AG04450 (cell line): Measurements from ENCODE around the gene CACNA1C. TPM values are rescaled to one million over a fixed set of nuclear protein-coding genes. Genes with fewer than 3 reads are reported as not detected.

ENCODE experiments used
- CTCF ChIA-PET: fragments of 300-600, 350-600 bp; formaldehyde crosslinking; extraction: SDS; loops from one replicate; lab custom pipeline; 2022; ENCODE audit warnings: antibody characterized with exemption, inconsistent platforms; lab: Charles Lee
- POLR2A ChIA-PET: fragments of 350-600 bp; formaldehyde crosslinking; extraction: SDS; loops from one replicate; lab custom pipeline; 2021; ENCODE audit warnings: antibody characterized with exemption, inconsistent platforms; lab: Yijun Ruan, JAX
- DNase-seq: peaks from one replicate; pipeline ENCODE4 v3.0.0-alpha.2; 2011; ENCODE audit warnings: low read depth, low spot score
- H3K27ac ChIP-seq: one replicate; pipeline ENCODE4 v1.5.1; 2012; ENCODE audit warnings: low read depth, low read length, control low read depth
- H3K27me3 ChIP-seq: one replicate; pipeline ENCODE4 v1.6.0; 2012; ENCODE audit warnings: low read length; ENCODE audit not compliant: control insufficient read depth, insufficient read depth
- H3K4me3 ChIP-seq: 2 replicates; pipeline ENCODE4 v1.5.1; 2011; ENCODE audit warnings: mild to moderate bottlenecking, low read depth, low read length, control low read depth
- H3K9me3 ChIP-seq: 2 replicates; pipeline ENCODE4 v1.5.1; 2012; ENCODE audit warnings: low read length; ENCODE audit not compliant: control insufficient read depth, insufficient read depth
- CTCF ChIP-seq: IDR thresholded peaks from 2 replicates; pipeline ENCODE4 v1.5.1; 2011; ENCODE audit warnings: low read depth, low read length, control low read depth, inconsistent platforms
- polyA plus RNA-seq: library from polyadenylated mRNA; depleted of rRNA; stranded (reverse); fragments of >200 nt; gene quantifications from 2 replicates; pipeline ENCODE4 v1.2.3, GENCODE V29; 2011

The CACNA1C gene
- polyA plus RNA-seq, 1 experiment, result 5.9 TPM

- no peak overlapping the region for H3K4me3 ChIP-seq
- no peak for TF ChIP-seq CTCF
- H3K27ac ChIP-seq, result no peak overlapping the region
- POLR2A ChIA-PET, result no interaction called here
- H3K27me3 ChIP-seq, result no peaks in the 10 kb centered on the region
- DNase-seq, result no peak
- CTCF ChIA-PET, result no interaction called here
- peaks cover 10% of the 10 kb centered on the region; the same call in 1 of the 2 replicates for H3K9me3 ChIP-seq
These were observed 177.1 kb downstream of the CACNA1C start for GRCh38 chr12:2229661-2230539.

GRCh38 chr12:2231011-2231595 lies 178.3 kb downstream of the CACNA1C start:
- no peak overlapping the region for H3K4me3 ChIP-seq

GRCh38 chr12:2231956-2232355 lies 179.2 kb downstream of the CACNA1C start:
- CTCF ChIA-PET, result no interaction called here
- Histone ChIP-seq H3K9me3 (peaks cover 10% of the 10 kb centered on the region; the same call in 1 of the 2 replicates), H3K27ac (no peak overlapping the region), H3K4me3 (no peak overlapping the region), H3K27me3 (no peaks in the 10 kb centered on the region)
- POLR2A ChIA-PET, result interaction anchor here (0.7 kb wide), 1 partner anchor 255 kb away, joined by 13 read pairs; no protein-coding TSS in a partner anchor
- DNase-seq, result no peak
- TF ChIP-seq CTCF, result no peak

More at GRCh38 chr12:2231011-2231595, 178.3 kb downstream of the CACNA1C start:
- no peak for DNase-seq
- no peak for TF ChIP-seq CTCF
- no peak overlapping the region for H3K27ac ChIP-seq
- POLR2A ChIA-PET, result no interaction called here
- CTCF ChIA-PET, result no interaction called here
- H3K9me3 ChIP-seq, result peaks cover 10% of the 10 kb centered on the region; the same call in 1 of the 2 replicates
- no peaks in the 10 kb centered on the region for H3K27me3 ChIP-seq

GRCh38 chr12:2233034-2233433 lies 180.2 kb downstream of the CACNA1C start:
- POLR2A ChIA-PET, result no interaction called here
- DNase-seq, result no peak
- H3K27me3 ChIP-seq, result no peaks in the 10 kb centered on the region
- H3K27ac ChIP-seq, result no peak overlapping the region
- no peak overlapping the region for H3K4me3 ChIP-seq
- CTCF ChIA-PET, result no interaction called here
- no peak for TF ChIP-seq CTCF
- peaks cover 10% of the 10 kb centered on the region; the same call in 1 of the 2 replicates for H3K9me3 ChIP-seq

GRCh38 chr12:2234091-2234490 lies 181.3 kb downstream of the CACNA1C start:
- POLR2A ChIA-PET, result no interaction called here

More at GRCh38 chr12:2234091-2234490, 181.3 kb downstream of the CACNA1C start:
- Histone ChIP-seq H3K4me3 (no peak overlapping the region), H3K9me3 (peaks cover 10% of the 10 kb centered on the region; the same call in 1 of the 2 replicates), H3K27ac (no peak overlapping the region), H3K27me3 (no peaks in the 10 kb centered on the region)
- TF ChIP-seq CTCF, result no peak
- CTCF ChIA-PET, result no interaction called here
- no peak for DNase-seq
